HG02678 (cell line): ENCODE results near the gene FBXW5.

Experiments used
- ATAC-seq: cut with Tn5 transposase; IDR thresholded peaks from one replicate; pipeline ENCODE4 v1.9.1; 2021; ENCODE audit warnings: mild to moderate bottlenecking, moderate library complexity; ENCODE audit not compliant: unreplicated experiment

Gene FBXW5

DNA sequence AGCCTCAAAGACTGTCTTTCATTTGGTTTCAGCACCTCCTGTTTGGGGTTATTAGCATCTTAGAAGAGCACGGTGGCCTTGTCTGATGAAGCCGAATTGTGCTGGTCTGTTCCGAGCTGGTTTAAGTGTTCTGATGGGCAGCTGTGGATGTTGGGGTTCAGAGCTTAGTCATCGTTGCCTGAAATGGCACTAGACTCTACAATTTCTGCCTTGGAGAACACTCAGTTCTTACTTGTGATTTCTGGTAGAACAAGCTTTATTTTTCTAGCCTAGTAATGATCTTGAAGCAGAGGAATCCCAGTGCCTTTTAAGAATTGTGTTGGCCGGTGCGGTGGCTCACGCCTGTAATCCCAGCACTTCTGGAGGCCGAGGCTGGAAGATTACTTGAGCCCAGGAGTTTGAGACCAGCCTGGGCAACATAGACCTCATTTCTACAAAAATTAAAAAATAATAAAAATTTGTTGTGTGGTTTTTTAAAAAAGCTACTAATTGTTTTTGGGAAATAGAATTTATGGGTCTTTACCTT, 7.8 kb downstream of the FBXW5 start:
- ATAC-seq: no peak

DNA sequence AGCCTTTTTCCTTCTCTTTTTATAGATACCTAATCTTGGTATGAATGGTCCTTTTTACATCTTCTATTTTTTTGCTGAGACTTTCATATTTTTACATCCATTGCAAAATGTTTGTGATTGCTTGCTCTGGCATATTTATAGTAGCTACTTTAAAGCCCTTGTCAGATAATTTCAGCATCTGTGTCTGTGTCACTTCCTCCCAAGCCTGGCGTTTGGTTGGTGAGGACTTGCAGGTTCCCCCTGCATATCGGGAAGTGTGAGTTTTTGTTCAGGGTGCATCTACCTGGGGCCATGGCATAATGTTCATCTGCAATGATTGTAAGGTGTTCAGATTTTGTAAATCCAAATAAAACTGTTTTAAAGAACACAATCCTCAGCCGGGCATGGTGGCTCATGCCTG, 8.9 kb downstream of the FBXW5 start:
- no peak for ATAC-seq

GRCh38 chr9:136934277-136934676, 10.3 kb downstream of the FBXW5 start:
- no peak for ATAC-seq

- ATAC-seq: no peak
Measured at GRCh38 chr9:136931611-136932130, 12.9 kb downstream of the FBXW5 start.

DNA sequence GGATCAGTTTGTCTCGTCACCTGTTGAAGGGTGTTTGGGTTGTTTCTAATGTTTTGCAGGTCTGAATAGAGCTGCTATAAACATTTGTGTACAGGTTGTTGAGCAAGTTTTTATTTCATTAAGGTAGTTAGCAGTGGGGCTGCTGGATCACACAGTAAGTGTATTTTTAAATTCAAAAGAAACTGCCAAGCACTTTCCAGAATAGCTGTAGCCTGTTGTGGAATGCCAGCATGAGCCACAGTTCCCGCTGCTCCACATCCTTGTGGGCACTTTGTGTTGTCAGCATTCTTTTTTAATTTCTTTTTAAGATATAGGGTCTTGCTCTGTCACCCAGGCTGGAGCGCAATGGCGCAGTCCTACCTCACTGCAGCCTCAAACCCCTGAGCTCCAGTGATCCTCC, 14.5 kb downstream of the FBXW5 start:
- no peak for ATAC-seq

DNA sequence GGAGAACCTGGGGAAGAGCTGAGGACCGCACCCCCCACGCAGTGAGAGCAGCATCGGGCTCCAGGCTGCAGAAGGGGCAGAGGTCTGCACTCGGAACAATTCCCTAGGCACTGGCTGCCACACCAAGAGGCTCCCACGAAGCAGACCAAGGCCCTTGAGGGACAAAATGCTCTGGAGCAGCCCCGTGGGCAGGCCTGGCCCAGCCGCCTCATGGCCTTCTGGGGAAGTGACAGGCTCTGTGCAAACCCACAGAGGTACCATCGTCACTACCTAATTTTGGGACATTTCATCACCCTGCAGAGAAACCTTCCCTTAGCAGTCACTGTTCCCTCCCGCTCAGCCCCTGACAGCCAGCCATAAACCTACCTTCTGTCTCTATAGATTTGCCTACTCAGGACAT, 15.9 kb downstream of the FBXW5 start:
- no peak for ATAC-seq

DNA sequence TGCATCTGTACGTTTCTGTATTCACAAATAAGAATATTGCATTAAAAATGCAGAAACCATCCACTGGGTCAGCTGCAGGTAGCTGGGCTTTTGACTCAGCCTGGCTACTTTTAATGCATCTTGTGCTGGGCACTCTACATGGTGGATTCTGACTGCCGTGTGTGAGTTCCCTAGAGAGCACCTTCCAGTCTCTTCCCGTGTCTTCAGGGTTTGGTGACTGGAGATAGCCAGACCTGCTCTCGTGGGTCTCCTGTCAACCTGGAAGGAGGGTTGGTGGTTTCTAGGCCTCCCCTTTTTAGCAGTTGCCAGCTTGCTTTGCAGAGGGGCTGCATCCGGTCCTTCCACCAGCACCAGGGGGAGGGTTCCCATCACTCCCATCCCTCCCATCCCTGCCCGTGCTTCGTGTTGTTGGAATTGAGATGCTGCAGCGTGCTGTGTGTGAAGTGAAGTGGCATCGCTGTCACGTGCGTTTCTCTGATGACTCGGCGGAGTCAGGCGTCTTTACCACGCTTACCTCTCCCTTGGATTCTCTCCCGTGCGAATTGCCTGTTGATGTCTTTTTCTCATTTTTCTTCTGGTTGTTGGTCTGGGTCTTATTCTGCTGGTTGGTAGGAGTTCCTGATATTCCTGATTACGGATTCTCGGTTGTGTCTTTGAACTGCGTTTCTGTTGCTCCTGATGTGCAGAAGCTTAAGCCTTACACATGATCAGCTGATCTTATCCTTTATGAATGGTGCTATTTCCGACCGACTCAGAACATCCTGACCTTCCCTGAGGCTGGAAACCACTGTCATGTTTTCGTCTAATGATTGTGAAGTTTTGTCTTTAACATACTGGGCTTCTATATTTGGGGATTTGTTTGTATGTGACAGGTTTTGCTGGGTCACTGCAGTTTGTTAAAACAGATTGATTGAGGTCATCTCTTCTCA, 16.9 kb downstream of the FBXW5 start:
- no peak for ATAC-seq

DNA sequence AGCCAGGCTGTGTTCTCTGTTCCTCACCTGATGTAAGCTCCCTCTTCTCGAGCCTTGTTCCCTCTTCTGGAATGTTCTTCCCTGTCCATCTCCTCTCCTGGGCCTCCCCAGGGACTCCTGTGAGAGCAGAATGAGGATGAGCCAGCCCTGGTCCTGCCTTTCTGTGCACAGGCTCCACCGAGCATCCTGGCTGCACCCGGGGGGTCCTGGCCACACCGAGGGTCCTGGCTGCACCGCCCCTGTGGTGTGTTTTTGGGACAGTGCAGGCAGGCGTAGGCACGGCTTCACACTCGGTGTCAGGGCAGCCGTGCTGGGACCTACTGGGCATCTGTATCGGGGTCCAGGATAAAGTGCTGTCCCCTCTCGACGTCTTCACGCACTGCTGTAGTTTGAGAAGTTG, 17.8 kb downstream of the FBXW5 start:
- no peak for ATAC-seq

- ATAC-seq: no peak
Measured at GRCh38 chr9:136926154-136926704, 18.3 kb downstream of the FBXW5 start.

- no peak for ATAC-seq
Measured at GRCh38 chr9:136925414-136926153, 19.0 kb downstream of the FBXW5 start.

- no peak for ATAC-seq
Measured at GRCh38 chr9:136923881-136924280, 20.7 kb downstream of the FBXW5 start.

DNA sequence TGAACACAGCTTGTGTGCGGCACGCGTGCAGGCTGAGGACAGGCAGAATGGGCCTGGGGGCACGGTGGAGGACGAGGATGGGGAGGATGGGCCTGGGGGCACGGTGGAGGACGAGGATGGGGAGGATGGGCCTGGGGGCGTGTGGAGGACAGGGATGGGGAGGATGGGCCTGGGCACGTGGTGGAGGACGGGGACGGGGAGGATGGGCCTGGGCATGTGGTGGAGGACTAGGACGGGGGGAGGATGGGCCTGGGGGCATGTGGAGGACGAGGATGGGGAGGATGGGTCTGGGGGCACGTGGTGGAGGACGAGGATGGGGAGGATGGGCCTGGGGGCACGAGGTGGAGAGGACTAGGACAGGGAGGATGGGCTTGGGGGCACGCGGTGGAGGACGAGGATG, 22.0 kb downstream of the FBXW5 start:
- ATAC-seq: no peak

- no peak for ATAC-seq
Measured at GRCh38 chr9:136921718-136922117, 22.8 kb downstream of the FBXW5 start.

DNA sequence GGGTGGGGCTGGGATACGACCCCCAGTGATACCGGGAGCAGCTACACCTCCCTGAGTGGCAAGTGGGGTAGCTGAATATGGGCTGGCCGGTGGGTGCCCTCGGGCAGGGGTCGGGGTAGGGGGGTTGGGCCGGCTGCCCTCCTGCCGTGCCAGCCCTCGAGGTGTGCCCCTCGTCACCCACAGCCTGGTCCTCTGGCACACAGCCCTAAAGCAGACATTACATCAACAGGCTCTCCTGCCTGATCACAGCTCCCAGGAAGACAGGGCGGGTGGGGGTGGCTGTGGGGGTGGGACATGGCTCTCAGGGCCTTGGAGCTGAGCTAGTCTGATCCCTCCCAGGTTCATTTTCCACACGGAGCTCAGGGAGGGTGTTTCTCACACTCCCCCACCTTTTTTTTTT, 23.2 kb downstream of the FBXW5 start:
- ATAC-seq: no peak

- no peak for ATAC-seq
Measured at GRCh38 chr9:136920734-136921231, 23.8 kb downstream of the FBXW5 start.

DNA sequence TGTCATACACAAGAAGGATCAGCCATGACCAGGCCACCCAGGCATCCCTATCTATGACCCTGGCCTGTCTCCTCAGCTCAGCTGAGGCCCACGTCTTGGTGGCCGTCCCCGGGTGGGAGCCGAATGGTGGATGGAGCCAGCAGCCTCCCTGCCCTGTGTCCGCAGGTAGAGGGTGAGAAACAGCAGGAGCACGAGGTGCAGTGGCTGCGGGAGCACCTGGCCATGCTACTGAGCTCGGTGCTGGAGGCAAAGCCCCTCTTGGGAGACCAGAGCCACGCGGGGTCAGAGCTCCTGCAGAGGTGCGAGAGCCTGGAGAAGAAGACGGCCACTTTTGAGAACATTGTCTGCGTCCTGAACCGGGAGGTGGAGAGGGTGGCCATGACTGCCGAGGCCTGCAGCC, 24.5 kb downstream of the FBXW5 start:
- ATAC-seq: no peak

- ATAC-seq: no peak
Measured at GRCh38 chr9:136917902-136918301, 26.6 kb downstream of the FBXW5 start.

- ATAC-seq: no peak
Measured at GRCh38 chr9:136916330-136917184, 28.0 kb downstream of the FBXW5 start.

DNA sequence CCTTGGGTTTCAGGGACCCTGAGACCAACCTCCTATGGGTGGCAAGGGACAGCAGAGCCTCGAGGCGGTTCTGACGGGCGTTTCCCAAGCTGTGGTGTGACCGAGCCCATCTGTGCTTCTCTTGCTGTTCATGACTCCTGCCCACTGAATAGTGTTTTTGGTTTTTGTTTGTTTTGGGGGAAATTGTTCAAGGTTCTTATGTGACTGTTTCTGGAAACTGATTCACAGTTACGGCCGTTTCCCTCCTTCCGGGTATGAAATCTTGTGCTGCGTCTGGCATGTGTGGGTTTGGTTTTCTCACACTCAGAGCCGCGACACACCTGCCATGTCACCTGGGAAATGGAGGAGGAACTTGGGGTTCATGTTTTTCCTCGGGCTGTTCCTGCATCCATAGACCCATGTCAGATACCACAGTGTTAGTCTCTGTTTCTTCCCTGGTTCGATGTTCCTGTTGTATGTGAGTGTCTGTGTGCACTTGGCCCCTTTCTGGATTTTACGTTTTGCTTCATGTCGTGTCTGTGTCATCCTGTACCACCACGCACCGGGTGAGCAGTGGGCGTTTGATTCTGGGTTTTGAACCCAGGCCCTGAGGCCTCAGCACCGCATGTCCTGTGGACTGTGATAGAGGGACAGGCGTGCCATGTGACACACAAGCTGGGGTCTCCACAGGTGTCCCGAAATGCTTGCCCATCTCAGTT, 28.8 kb downstream of the FBXW5 start:
- no peak for ATAC-seq
